Measurements from ENCODE around the gene CADM1.

The CADM1 gene

GRCh38 chr11:115237578-115237977 is 266.6 kb downstream of the CADM1 start:
- no peaks in the 10 kb centered on the region for H3K9me3 ChIP-seq (ENCODE audit: insufficient read depth, low read length, severe bottlenecking)
- no peak for ATAC-seq (ENCODE audit: insufficient read depth, low read depth)

DNA sequence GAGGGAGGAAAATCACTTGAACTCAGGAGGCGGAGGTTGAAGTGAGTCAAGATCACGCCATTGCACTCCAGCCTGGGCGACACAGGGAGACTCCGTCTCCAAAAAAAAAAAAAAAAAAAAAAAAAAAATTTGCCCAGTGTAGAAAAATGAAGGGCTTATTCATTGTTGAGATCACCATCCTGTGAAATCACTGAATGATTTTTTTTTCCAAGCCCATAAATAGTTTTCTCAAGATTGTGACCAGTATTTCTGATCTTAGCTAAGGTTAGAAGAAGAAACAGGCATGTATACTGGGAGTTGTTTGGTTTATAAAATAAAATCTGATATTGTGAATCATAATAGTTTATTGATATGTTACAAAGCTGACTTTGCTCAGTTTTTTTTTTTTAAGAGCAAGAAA is 269.4 kb downstream of the CADM1 start:
- ATAC-seq (ENCODE audit: insufficient read depth, low read depth) (no peak), DNase-seq (no peak)
- H3K36me3 ChIP-seq (ENCODE audit: insufficient read depth, low read length): no peaks in the 10 kb centered on the region
- TF ChIP-seq, protein P1, sequence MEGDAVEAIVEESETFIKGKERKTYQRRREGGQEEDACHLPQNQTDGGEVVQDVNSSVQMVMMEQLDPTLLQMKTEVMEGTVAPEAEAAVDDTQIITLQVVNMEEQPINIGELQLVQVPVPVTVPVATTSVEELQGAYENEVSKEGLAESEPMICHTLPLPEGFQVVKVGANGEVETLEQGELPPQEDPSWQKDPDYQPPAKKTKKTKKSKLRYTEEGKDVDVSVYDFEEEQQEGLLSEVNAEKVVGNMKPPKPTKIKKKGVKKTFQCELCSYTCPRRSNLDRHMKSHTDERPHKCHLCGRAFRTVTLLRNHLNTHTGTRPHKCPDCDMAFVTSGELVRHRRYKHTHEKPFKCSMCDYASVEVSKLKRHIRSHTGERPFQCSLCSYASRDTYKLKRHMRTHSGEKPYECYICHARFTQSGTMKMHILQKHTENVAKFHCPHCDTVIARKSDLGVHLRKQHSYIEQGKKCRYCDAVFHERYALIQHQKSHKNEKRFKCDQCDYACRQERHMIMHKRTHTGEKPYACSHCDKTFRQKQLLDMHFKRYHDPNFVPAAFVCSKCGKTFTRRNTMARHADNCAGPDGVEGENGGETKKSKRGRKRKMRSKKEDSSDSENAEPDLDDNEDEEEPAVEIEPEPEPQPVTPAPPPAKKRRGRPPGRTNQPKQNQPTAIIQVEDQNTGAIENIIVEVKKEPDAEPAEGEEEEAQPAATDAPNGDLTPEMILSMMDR (IDR thresholded peaks at IDR 0.05; ENCODE audit: borderline replicate concordance, extremely low read depth, low read length, poor library complexity, severe bottlenecking): no peak
- no peak for TF ChIP-seq EZH2 (IDR thresholded peaks at IDR 0.05; ENCODE audit: borderline replicate concordance, low read depth, low read length, severe bottlenecking)
- H3K4me1 ChIP-seq (ENCODE audit: insufficient read depth, low read length): no peaks in the 10 kb centered on the region
- no peak overlapping the region for H3K4me2 ChIP-seq (ENCODE audit: insufficient read depth, low read length)
- no peaks in the 10 kb centered on the region for H3K27me3 ChIP-seq (ENCODE audit: insufficient read depth, low read length, poor library complexity)
- H3K9me3 ChIP-seq (ENCODE audit: insufficient read depth, low read length, severe bottlenecking): no peaks in the 10 kb centered on the region
- H3K9ac ChIP-seq (ENCODE audit: low read depth, low read length): no peak overlapping the region
- no peaks in the 10 kb centered on the region for H3K79me2 ChIP-seq (ENCODE audit: insufficient read depth, low read length)
- no peak overlapping the region for H2AFZ ChIP-seq (ENCODE audit: low read depth, low read length)
- no peak overlapping the region for H3K27ac ChIP-seq (ENCODE audit: low read length)
- H4K20me1 ChIP-seq (ENCODE audit: insufficient read depth, low read length): no peaks in the 10 kb centered on the region
- H3K4me3 ChIP-seq (ENCODE audit: low read depth in 1 of 2, low read length in 2 of 2): no peak overlapping the region

More at GRCh38 chr11:115237578-115237977, 266.6 kb downstream of the CADM1 start:
- no peak for DNase-seq
- Histone ChIP-seq H3K4me2 (ENCODE audit: insufficient read depth, low read length) (no peak overlapping the region), H3K79me2 (ENCODE audit: insufficient read depth, low read length) (no peaks in the 10 kb centered on the region), H3K9ac (ENCODE audit: low read depth, low read length) (no peak overlapping the region), H2AFZ (ENCODE audit: low read depth, low read length) (no peak overlapping the region), H3K4me1 (ENCODE audit: insufficient read depth, low read length) (no peaks in the 10 kb centered on the region), H3K27me3 (ENCODE audit: insufficient read depth, low read length, poor library complexity) (no peaks in the 10 kb centered on the region), H3K4me3 (ENCODE audit: low read depth in 1 of 2, low read length in 2 of 2) (no peak overlapping the region), H3K27ac (ENCODE audit: low read length) (no peak overlapping the region), H3K36me3 (ENCODE audit: insufficient read depth, low read length) (no peaks in the 10 kb centered on the region), H4K20me1 (ENCODE audit: insufficient read depth, low read length) (no peaks in the 10 kb centered on the region)
- no peak for TF ChIP-seq EZH2 (IDR thresholded peaks at IDR 0.05; ENCODE audit: borderline replicate concordance, low read depth, low read length, severe bottlenecking)
- TF ChIP-seq, protein P1 (IDR thresholded peaks at IDR 0.05; ENCODE audit: borderline replicate concordance, extremely low read depth, low read length, poor library complexity, severe bottlenecking): no peak

GRCh38 chr11:115226556-115226955 is 277.7 kb downstream of the CADM1 start:
- no peak for ATAC-seq (ENCODE audit: insufficient read depth, low read depth)
- Histone ChIP-seq H3K4me2 (ENCODE audit: insufficient read depth, low read length) (no peak overlapping the region), H3K36me3 (ENCODE audit: insufficient read depth, low read length) (no peaks in the 10 kb centered on the region), H2AFZ (ENCODE audit: low read depth, low read length) (no peak overlapping the region), H3K27me3 (ENCODE audit: insufficient read depth, low read length, poor library complexity) (peaks cover 4% of the 10 kb centered on the region), H4K20me1 (ENCODE audit: insufficient read depth, low read length) (no peaks in the 10 kb centered on the region), H3K4me1 (ENCODE audit: insufficient read depth, low read length) (no peaks in the 10 kb centered on the region), H3K79me2 (ENCODE audit: insufficient read depth, low read length) (no peaks in the 10 kb centered on the region), H3K4me3 (ENCODE audit: low read depth in 1 of 2, low read length in 2 of 2) (no peak overlapping the region), H3K9ac (ENCODE audit: low read depth, low read length) (no peak overlapping the region), H3K27ac (ENCODE audit: low read length) (no peak overlapping the region), H3K9me3 (ENCODE audit: insufficient read depth, low read length, severe bottlenecking) (no peaks in the 10 kb centered on the region)
- TF ChIP-seq, protein P1 (IDR thresholded peaks at IDR 0.05; ENCODE audit: borderline replicate concordance, extremely low read depth, low read length, poor library complexity, severe bottlenecking): no peak
- TF ChIP-seq EZH2 (IDR thresholded peaks at IDR 0.05; ENCODE audit: borderline replicate concordance, low read depth, low read length, severe bottlenecking): no peak
- DNase-seq: no peak

DNA sequence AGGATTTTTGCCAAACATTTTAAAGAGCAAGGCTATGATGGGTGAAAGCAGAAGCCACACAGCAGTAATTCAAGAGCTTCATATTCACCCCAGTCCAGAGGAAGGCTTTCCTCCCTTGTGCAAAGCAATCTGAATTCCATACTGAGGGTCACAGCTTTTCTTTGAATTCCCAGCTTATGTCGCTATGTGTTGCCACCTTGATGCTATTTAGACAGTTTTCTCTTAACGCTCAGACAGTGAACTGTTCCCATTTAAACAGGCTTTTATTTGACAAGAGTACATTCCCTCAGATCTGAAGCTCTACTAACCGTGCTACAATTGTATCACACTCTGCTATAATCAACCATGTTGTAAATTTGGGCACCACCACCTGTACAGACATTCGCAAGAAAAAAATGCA is 279.7 kb downstream of the CADM1 start:
- TF ChIP-seq, protein P1 (IDR thresholded peaks at IDR 0.05; ENCODE audit: borderline replicate concordance, extremely low read depth, low read length, poor library complexity, severe bottlenecking): no peak
- TF ChIP-seq EZH2 (IDR thresholded peaks at IDR 0.05; ENCODE audit: borderline replicate concordance, low read depth, low read length, severe bottlenecking): no peak
- no peak overlapping the region for H3K27ac ChIP-seq (ENCODE audit: low read length)
- H3K27me3 ChIP-seq (ENCODE audit: insufficient read depth, low read length, poor library complexity): peaks cover 7% of the 10 kb centered on the region
- no peak overlapping the region for H3K9ac ChIP-seq (ENCODE audit: low read depth, low read length)
- H3K36me3 ChIP-seq (ENCODE audit: insufficient read depth, low read length): no peaks in the 10 kb centered on the region
- no peaks in the 10 kb centered on the region for H4K20me1 ChIP-seq (ENCODE audit: insufficient read depth, low read length)
- no peaks in the 10 kb centered on the region for H3K79me2 ChIP-seq (ENCODE audit: insufficient read depth, low read length)
- ATAC-seq (ENCODE audit: insufficient read depth, low read depth) (no peak), DNase-seq (no peak)
- no peaks in the 10 kb centered on the region for H3K4me1 ChIP-seq (ENCODE audit: insufficient read depth, low read length)
- H2AFZ ChIP-seq (ENCODE audit: low read depth, low read length): no peak overlapping the region
- no peak overlapping the region for H3K4me3 ChIP-seq (ENCODE audit: low read depth in 1 of 2, low read length in 2 of 2)
- no peaks in the 10 kb centered on the region for H3K9me3 ChIP-seq (ENCODE audit: insufficient read depth, low read length, severe bottlenecking)
- no peak overlapping the region for H3K4me2 ChIP-seq (ENCODE audit: insufficient read depth, low read length)

Measured in DND-41 (cell line).